PFSK-1 (cell line): ENCODE data around the gene KHDC1.

Experiments
- FOXP2 ChIP-seq: optimal IDR thresholded peaks from 2 replicates; pipeline ENCODE3; 2011; ENCODE audit warnings: borderline replicate concordance, control low read depth, inconsistent platforms; ENCODE audit not compliant: insufficient read depth; ENCODE audit errors: extremely low read length, extremely low read depth
- POLR2AphosphoS5 ChIP-seq: IDR thresholded peaks from 2 replicates; pipeline ENCODE4 v1.6.1; 2012; ENCODE audit warnings: low read depth, mild to moderate bottlenecking, control low read depth, low read length, moderate library complexity
- SIN3A ChIP-seq: IDR thresholded peaks from 2 replicates; pipeline ENCODE4 v1.6.1; 2012; ENCODE audit warnings: mild to moderate bottlenecking, low read length, moderate library complexity, borderline replicate concordance; ENCODE audit not compliant: insufficient read depth
- TAF1 ChIP-seq: IDR thresholded peaks from 2 replicates; pipeline ENCODE4 v1.6.1; 2012; ENCODE audit warnings: low read length, control low read depth, borderline replicate concordance; ENCODE audit not compliant: insufficient read depth
- TF ChIP-seq, protein P1 (sequence below), 2 experiments: IDR thresholded peaks; 2 replicates each; pipeline versions ENCODE4 v1.6.1 to v1.8.0; 2011 to 2012; ENCODE audit warnings: low read depth in 2 of 2, low read length in 2 of 2, control low read depth in 1 of 2, inconsistent platforms in 1 of 2, mild to moderate bottlenecking in 1 of 2, moderate library complexity in 1 of 2; ENCODE audit not compliant: insufficient read depth in 1 of 2

DNA sequence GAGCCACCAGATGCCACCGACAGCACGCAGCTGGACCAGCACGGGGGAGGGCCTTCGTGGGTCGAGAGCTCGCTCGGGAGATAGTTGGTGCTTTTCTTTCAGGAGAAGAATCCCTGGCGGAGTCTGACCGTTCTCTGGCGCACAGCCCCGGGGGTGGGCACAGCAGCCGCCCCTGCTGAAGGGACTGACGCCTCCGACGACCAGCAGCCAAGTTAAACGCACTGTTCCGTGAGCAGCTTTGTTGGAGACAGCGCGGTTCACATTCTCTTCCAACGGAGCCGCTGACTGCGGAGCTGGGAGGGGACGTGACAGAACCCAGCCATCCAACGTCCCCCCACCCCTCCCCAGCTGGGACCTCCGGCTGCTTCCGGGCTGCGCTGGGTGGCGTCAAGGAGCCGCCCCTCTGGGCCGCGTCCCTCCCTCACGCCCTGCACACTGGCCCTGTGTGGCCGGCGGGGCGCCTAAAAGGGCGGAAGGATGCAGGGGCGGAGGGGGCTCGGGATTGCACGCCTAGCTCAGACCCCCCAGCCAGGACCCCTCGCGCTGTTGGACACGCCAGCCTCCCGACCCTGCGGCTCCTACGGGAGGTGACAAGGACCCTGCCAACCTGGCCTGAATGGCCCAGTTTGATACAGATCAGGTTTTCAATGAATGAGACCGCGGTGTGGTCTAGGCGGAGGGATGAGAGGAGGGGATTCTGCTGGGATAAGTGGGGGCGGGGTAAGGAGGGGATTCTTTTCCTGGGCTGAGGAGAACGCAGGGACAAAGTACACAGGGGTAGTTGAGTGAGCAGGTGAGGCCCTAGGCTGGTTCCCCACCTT lies 36.4 kb upstream of the KHDC1 start:
- TF ChIP-seq FOXP2, result no peak
- no peak for TF ChIP-seq SIN3A
- TF ChIP-seq TAF1, result no peak
- no peak for TF ChIP-seq POLR2AphosphoS5
- TF ChIP-seq, protein P1, sequence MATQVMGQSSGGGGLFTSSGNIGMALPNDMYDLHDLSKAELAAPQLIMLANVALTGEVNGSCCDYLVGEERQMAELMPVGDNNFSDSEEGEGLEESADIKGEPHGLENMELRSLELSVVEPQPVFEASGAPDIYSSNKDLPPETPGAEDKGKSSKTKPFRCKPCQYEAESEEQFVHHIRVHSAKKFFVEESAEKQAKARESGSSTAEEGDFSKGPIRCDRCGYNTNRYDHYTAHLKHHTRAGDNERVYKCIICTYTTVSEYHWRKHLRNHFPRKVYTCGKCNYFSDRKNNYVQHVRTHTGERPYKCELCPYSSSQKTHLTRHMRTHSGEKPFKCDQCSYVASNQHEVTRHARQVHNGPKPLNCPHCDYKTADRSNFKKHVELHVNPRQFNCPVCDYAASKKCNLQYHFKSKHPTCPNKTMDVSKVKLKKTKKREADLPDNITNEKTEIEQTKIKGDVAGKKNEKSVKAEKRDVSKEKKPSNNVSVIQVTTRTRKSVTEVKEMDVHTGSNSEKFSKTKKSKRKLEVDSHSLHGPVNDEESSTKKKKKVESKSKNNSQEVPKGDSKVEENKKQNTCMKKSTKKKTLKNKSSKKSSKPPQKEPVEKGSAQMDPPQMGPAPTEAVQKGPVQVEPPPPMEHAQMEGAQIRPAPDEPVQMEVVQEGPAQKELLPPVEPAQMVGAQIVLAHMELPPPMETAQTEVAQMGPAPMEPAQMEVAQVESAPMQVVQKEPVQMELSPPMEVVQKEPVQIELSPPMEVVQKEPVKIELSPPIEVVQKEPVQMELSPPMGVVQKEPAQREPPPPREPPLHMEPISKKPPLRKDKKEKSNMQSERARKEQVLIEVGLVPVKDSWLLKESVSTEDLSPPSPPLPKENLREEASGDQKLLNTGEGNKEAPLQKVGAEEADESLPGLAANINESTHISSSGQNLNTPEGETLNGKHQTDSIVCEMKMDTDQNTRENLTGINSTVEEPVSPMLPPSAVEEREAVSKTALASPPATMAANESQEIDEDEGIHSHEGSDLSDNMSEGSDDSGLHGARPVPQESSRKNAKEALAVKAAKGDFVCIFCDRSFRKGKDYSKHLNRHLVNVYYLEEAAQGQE (IDR thresholded peaks at IDR 0.05; ENCODE audit: insufficient read depth in 1 of 2, low read depth in 2 of 2, low read length in 2 of 2), result no peak
